Measurements from ENCODE around the gene SPRY4.
"Not testable (repeated sequence)": the region's sequence is repeated elsewhere in the genome, so short reads cannot be mapped to it uniquely, and the experiment has no call there.

Gene SPRY4

DNA sequence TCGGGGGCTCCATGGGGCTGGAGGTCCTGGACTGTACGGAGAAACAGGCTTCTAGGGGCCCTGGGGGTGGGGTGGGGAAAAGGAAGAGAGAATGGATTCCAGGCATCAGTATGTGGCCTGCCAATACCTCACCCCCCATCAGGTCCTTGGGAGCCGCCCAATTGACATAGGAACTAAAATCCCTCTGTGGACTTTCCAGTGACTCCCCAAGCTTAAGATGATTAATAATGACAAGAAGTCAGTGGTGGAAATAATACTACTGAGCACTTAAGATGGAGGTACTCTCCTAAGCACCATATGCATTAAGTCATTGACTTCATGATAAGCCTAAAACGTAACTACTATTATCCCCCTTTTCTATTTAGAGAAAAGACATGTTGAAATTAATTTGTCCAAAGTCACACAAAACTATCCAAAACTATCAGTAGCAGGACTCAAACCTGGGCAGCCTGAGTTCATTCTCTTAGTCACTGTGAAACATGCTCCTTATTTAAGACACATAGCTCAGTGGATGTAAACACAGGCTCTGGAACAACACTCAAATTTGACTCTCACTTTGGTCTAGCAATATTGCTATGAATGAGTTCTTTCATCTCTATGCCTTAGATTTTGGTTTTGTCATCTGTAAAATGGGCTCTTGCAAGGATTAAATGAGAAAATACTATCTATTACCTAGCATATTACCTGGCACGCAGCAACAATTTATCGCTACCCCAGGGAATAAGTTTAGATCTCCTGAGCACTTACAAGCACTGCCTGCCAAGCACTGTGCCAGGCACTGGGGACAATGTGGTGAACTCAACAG lies 9.5 kb downstream of the SPRY4 start:
- no peak for DNase-seq (ENCODE audit: low read depth)

DNA sequence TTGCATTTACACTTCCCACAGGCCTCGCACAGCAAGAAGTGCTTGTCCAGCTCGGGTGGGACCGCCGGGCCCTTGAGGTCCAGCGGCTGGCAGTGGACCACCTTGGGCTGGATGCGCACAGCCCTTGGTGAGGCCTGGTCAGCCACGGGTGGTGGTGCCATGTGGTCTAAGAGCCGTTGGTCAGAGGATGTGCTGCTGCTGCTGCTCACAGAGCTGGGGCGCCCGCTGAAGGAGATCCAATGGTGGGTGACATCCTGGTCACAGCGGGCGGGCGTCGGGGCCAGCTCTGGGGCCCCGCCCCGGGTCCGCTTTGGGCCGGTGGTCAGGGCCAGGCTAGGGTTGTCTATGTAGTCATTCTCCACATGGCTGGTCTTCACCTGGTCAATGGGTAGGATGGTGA lies 10.2 kb downstream of the SPRY4 start:
- no peak for DNase-seq (ENCODE audit: low read depth)

DNA sequence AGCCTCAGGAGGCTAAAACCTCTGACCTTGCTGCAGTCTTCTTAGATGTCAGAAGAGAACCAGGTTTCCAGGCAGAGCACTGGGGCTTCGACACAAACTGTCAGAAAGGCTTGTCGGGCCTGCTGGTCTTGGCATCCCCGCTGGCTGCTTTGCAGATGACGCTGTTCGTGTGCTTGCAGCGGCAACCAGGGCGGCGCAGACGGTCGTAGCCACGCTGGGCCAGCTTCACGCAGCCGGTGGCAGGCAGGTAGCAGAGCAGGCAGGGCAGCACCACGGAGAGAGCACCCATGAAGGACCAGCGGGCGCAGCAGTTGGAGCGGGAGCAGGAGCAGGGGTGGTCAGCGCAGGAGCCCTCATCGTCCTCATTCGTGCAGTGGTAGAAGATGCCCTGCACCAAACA lies 10.7 kb downstream of the SPRY4 start:
- DNase-seq (ENCODE audit: low read depth), result no peak

DNA sequence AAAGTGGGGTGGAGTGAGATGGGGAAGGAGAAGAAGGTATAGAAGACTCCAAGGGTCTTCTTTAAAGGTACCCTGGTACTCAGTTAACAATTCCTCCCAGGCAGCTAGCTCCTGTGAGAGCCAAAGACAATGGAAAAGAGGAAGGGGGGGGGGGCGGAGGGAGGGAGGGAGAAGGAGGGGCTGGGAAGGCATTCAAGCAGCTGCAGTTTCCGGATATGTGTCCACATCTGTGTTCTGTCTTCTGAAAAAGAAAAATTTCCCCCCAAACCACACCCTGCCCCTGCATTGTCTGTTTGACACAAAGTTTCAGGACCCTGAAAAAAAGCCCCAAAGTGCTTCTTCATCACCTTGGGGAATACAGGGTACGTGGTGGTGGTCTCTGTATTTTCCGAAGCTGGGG lies 11.1 kb downstream of the SPRY4 start:
- no peak for DNase-seq (ENCODE audit: low read depth)

DNA sequence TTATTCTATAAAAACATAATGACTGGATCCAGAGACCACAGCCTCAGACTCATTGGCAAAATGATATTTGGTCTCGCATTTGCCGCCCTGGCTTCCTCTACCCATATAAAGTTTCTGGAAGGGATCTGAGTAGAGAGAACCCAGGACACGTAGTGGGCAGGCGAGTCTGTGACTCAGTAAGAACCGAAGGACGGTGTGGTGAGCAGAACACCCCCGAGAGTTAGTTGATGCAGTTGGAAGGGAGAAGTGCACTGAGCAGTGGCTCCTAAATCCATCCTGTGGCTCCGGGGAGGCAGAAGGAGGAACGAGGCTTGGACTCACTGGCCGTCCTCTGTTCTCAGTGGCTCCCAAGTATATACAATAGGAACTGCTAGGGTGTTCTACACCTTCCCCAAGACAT lies 11.5 kb downstream of the SPRY4 start:
- DNase-seq (ENCODE audit: low read depth), result no peak

DNA sequence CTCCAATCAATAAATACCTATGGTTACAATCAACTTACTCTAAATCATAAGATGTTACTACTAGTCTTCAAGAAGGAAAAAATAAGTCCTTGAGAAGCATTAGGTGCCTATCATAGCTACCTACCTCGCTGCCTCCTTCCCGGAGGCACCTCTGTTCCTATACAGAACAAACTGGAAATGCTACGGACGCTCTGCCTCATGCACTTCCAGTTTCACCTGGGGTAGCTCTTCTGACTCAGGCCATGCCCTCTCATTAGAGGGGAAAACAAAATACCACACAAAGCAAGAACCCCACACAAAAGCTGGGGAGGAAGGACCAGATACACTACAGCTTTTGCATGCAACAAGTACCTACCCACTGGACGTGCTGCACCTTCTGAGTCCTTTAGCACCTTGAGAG lies 12.4 kb downstream of the SPRY4 start:
- DNase-seq (ENCODE audit: low read depth), result no peak

DNA sequence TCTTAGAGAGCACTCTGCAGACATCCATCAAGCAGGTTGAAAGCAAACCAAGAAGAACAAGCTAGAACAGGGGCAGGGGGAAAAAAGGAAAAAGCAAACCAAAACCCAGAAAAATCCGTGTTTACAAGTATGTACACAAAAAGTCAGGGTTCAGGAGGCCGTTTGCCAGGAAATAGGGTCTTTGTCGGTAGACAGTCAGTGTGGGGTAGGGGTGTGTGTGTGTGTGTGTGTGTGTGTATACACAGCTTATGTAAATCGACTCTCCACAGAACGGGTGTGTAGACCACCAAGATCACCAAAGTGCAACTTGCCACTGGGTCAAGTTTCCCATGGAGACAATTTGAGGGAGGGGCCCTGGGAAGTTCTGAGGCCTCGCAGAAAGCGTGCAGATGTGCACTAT lies 13.1 kb downstream of the SPRY4 start:
- no peak for DNase-seq (ENCODE audit: low read depth)

DNA sequence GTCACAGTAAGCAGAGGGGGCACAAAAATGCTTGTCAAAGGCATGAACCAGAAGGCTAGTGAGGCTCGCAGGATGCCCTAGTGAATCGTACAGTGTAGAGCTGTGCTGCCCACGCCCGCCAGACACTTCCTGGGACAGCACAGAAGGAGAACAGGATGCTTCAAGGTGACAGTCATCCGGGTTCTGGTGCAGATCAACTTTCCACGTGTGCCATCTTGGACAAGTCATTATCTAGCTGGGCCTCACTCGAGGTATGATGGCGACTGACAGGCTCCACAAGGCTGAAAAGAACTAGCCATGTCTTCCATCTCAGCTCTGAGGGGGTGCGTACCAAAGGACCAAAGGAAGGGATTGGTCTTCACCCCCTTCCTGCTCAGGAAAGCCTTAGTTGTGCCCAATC lies 14.0 kb downstream of the SPRY4 start:
- DNase-seq (ENCODE audit: low read depth), result no peak

DNA sequence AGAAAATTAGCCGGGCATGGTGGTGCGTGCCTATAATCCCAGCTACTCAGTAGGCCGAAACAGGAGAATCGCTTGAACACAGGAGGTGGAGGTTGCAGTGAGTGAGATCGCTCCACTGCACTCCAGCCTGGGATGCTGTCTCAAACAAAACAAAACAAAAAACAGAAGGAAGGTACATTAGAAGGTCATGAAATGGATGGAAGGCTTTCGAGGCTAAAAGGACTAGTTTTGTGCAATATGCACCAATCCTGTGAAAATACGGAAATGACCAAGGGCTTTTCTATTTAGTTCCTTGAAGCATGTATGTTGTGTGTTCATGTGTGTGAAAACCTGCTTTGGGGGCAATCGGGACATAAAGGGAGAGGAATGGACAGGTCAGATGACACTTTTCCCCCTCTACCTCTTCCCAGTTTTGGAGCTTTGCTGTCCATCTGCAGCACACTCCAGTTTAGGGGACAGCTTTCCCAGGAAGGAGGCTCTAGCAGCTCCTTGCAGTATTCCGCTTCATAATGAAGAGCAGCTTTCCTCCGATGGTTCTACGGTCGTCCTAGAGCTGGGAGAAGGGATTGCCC lies 15.0 kb downstream of the SPRY4 start:
- DNase-seq (ENCODE audit: low read depth), result no peak

DNA sequence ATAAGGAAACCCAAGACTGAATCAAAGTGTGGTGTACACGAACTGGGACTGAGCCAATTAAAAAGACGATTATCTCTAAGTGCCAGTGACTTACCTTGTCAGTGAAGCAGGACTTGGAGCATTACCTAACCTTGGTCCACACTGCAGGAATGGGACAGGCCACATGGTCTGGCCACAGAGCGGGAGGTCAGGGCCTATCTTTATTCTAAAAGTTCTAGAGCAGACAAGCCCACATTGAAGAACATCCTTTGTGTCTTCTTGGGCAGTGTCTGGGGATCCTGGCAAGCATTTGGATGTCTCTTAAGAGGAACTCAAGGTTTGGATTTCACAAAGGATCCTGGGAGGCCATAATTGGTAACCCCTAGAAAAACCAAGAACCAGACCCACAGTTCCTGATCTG lies 16.5 kb downstream of the SPRY4 start:
- DNase-seq (ENCODE audit: low read depth), result no peak

DNA sequence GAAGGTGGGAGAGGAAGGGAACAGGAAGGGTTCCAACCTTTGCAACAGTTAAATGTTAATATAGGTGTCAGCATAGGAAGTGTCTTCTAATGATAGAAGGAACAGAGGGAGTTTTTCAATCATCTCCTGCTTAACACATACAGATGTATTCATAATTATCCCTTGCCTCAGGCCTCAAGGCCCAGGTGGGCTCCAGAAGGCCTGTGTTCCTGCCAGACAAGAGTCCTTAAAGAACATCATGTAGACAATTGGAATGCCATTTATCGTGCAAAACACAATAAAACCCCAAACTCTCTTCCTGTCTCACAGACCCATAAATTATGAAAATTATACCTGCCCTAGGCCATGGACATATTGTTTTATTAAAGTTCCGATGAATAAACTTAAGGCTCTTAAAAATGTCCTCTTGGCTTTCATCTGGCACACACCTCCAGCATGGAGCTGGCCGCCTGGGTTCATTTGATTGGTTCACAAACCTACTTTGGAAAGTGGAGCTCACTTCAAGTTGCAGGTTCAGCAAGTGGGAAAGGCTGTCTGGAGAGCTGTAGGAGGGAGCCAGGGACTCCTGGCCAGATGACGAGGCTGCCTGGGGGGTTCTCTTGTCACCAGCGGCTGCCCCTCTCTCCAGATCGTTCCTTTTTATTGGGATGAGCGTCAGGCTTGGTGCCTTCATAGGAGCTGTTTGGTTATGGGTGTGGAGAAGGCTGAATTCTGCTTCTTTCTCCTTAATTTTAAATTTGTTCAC lies 17.5 kb downstream of the SPRY4 start:
- DNase-seq (ENCODE audit: low read depth), result no peak

DNA sequence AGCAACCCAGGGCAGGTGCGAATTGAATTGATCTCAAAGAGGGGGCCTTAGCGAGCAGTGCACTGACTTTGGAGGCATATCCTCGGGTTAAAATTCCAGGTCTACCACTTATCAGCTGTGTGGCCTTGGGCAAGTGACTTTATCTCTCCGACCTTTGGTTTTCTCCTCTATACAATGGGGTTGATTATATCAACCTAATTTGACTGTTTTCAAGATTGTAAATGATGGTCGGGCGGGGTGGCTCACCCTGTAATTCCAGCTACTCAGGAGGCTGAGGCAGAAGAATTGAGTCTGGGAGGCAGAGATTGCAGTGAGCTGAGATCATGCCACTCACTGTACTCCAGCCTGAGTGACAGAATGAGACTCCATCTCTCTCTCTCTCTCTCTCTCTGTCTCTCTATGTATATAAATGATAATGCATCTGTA lies 18.7 kb downstream of the SPRY4 start:
- DNase-seq (ENCODE audit: low read depth), result no peak

DNA sequence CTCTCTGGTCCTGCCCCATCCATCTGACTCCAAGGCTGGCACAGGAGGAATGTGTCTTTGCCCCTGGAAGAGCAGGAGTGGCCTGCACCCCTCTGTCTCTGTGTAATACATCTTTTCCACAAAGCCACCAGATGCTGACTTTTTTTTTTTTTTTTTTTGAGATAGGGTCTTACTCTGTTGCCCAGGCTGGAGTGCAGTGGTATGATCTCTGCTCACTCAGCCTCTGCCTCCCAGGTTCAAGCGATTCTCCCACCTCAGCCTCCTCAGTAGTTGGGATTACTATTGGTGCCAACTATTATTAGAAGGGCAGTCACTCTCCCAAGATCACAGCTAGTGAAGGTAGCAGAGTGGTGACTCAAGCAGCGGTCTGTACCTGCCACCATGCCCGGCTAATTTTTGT lies 19.6 kb downstream of the SPRY4 start:
- DNase-seq (ENCODE audit: low read depth), result no peak

DNA sequence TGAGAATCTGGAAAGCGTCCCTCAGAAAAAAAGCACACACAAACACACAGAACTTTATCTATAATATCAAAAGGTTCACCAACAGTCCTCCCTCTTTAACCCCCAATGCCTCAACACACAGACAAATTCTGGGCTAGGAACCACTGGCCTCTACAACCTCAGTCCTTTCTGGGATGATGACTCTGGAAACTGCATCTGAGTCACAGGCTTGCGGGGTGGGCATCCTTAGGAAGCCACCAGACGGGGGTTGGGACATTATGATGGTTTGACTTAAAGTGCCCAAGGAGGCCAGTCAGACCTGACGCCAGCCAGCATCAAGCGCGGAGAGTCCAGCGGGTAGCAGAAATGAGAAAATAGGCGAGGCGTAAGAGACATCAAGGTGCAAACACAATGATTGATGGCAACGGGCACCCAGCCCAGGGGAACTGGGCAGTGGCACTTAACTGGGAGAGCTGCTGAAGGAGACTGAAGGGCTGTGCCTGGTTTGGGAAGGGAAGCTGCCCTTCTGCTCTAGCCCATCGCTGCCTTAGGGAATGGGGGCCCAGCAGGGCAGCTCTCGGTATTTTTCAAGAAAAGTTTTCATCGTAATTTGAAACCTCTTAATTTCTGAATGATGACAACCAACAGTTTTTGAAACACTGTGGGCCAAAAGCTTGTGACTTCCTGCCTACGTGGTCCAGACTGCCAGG lies 20.7 kb downstream of the SPRY4 start:
- peak; percentile 60 for DNase-seq (ENCODE audit: low read depth)

DNA sequence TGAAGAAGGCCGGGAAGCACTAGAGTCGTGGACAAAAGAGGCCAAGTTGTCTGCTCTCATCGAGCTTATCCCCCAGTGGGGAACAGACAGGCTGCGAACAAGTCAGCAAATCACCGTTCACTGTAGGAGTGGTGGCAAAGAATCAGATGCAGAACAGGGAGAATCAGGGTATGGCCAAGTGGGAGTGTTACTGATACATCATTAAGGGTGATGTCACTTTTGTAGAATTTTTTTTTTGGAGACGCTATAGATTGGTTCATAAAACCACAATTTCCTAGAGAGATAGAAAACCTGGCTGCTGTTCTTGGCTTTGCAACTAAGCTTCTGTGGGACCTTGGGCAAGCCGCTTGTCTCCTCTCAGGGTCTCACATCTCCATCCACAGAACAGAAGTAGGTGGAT lies 21.3 kb downstream of the SPRY4 start:
- DNase-seq (ENCODE audit: low read depth), result peak; percentile 48

DNA sequence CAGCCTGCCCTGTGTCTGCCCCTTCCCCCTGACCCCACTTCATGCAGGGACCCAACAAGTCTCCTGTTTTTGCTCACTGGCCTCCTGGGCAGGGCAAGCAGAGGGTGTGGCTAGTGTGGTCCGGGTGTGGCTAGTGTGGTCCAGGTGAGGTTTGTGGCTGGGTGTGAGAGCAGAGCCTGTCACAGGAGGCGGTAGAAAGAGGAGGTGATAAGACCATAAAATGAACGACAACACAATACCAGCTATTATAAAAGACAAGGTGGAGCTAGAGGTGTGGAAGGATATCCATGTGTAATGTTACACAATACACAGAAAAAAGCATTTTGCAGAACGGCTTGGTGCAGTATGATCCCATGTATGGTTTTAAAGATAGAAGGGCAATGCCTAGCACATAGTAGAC lies 23.3 kb downstream of the SPRY4 start:
- DNase-seq (ENCODE audit: low read depth), result no peak

DNA sequence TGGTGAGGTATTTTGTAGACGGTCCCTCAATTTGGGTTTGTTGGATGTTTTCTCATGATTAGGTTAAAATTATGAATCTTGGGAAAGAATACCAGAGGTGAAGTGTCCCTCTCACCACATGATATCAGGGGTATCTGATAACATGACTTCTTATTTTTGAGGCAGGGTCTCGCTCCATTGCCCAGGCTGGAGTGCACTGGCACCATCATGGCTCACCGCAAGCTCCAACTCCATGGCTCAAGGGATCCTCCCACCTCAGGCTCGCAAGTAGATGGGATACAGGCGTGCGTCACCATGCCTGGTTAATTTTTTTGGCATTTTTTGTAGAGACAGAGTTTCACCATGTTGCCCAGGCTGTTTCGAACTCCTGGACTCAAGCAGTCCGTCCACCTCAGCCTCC lies 24.1 kb downstream of the SPRY4 start:
- DNase-seq (ENCODE audit: low read depth), result no peak

DNA sequence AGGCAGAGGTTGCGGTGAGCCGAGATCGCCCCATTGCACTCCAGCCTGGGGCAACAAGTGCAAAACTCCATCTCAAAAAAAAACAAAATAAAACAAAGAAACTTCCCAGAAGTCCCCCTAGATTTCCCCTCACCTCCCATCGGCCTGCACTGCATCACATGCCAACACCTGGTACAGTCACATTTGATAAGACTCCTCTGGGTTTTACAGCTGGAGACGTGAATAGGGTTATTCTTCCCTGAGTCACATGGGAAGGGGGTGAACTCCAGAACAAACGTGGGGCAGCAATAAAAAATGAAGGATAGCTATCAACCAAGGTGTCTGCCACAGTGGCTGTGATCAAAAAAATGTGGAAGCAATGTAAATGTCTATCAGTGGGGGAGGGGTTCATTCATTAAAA lies 26.0 kb downstream of the SPRY4 start:
- no peak for DNase-seq (ENCODE audit: low read depth)

DNA sequence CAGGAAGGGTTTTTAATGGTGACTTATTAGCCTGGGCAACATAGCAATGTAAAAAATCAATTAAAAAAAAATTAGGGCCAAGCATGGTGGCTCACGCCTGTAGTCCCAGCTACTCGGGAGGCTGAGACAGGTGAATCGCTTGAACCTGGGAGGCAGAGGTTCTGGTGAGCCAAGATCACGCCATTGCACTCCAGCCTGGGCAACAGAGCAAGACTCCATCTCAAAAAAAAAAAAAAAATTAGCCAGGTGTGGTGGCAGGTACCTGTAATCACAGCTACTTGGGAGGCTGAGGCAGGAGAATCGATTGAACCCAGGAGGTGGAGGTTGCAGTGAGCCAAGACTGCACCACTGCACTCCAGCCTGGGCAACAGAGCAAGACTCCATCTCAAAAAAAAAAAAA lies 27.0 kb downstream of the SPRY4 start:
- not testable (repeated sequence) for DNase-seq (ENCODE audit: low read depth)

DNA sequence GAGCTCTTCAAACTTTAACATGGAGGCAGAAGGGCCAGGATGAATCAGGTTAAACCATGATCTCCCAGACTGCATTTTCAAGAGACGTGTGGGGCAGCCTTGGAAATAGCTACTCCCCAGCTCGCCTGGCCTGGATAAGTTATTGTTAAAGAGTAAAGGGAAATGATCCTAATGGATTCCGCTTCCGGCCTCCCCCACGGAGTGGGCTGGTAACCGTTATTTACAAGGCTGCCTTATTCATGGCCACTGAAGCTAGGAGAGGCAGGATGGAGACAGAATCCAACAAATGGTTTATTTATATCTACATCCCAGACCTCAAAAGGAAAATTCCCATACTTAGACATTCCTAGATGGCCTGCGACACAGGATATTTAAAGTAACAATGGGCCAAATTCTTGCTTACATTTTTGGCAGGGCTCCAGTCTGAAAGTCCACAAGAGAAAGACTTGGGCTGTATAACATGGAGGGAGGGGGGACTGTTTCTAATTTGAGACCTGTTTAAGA lies 27.9 kb downstream of the SPRY4 start:
- DNase-seq (ENCODE audit: low read depth), result peak; percentile 99

DNA sequence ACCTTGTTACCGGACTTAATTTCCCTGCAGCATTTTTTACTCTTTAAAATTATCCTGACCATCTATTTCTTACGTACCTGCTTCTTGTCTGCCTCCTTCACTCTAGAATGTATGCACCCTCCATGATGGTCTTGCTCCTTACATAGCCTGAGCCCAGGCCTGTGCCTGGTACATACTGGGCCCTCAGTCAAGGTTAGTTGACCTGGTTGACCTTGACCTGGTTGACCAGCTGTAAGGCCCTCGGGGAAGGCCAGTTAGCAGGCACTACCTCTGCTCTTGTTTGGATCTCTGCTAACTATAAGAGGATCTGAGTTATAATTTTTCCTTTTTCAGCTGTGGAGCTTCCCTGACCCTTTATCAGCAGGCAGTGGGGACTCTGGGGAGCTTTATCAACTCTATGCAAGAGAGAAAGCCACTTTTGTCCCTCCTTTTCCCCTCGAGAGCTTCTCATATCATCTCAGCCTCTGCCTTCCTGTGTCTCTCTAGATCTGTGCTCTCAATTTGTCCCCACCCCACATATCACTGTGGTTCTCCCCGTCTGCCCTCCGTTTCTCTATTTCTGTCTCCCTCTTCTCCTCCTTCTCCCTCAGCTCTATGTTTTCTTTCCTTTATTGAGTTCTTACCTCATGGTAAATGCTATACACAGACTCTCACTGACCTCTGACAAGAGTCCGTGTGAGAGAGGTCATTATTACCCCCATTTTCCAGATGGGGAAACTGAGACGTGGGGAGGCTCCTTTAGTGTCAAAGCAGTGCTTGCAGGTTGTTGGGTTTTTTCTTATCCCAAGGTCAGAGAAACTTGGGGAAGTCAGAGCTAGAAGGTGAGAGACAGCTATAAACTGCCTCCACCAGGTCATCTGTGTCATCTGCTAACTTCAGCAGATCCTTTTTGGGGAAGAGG lies 28.6 kb downstream of the SPRY4 start:
- no peak for DNase-seq (ENCODE audit: low read depth)

Measured in EH (cell line).